ENCODE data around the gene SC5D.

SC5D gene

GRCh38 chr11:121329781-121330395 lies 37.3 kb downstream of the SC5D start:
- POLR2A ChIA-PET: no interaction called here
- Histone ChIP-seq H3K4me1 (ENCODE audit: control insufficient read depth, insufficient read depth, low read length) (no peaks in the 10 kb centered on the region), H3K4me3 (ENCODE audit: low read depth, low read length) (no peak overlapping the region), H3K27ac (ENCODE audit: extremely low read depth, low read depth, low read length) (no peak overlapping the region), H3K36me3 (ENCODE audit: control insufficient read depth in 2 of 2, insufficient read depth in 1 of 2, low read length in 2 of 2) (no peaks in the 10 kb centered on the region), H3K9me3 (ENCODE audit: control insufficient read depth, insufficient read depth, low read depth, low read length) (no peaks in the 10 kb centered on the region)
- CTCF ChIA-PET: no interaction called here
- TF ChIP-seq MZF1 (tag by site-specific recombination; IDR thresholded peaks at IDR 0.05; ENCODE audit: borderline replicate concordance) (no peak), ZNF791 (tag by site-specific recombination; IDR thresholded peaks at IDR 0.05) (no peak), ZNF138 (tag by site-specific recombination; IDR thresholded peaks at IDR 0.05; ENCODE audit: borderline replicate concordance) (no peak), ZNF266 (tag by site-specific recombination; IDR thresholded peaks at IDR 0.05; ENCODE audit: low read depth) (no peak), ZBTB6 (tag by site-specific recombination; IDR thresholded peaks at IDR 0.05) (no peak), ZBTB1 (tag by site-specific recombination; IDR thresholded peaks at IDR 0.05) (no peak), WT1 (tag by site-specific recombination; IDR thresholded peaks at IDR 0.05) (no peak), ZNF354C (tag by site-specific recombination; IDR thresholded peaks at IDR 0.05; ENCODE audit: borderline replicate concordance, low read depth) (no peak), ZNF645 (tag by site-specific recombination; IDR thresholded peaks at IDR 0.05) (no peak), ZBTB8A (tag by site-specific recombination; IDR thresholded peaks at IDR 0.05) (no peak), ZNF114 (tag by site-specific recombination; IDR thresholded peaks at IDR 0.05) (no peak), ZBTB20 (tag by site-specific recombination; IDR thresholded peaks at IDR 0.05) (no peak), ZNF48 (tag by site-specific recombination; IDR thresholded peaks at IDR 0.05) (no peak), IKZF3 (tag by site-specific recombination; IDR thresholded peaks at IDR 0.05) (no peak), ZEB2 (tag by site-specific recombination; IDR thresholded peaks at IDR 0.05) (no peak)

GRCh38 chr11:121330614-121331435 lies 38.3 kb downstream of the SC5D start:
- Histone ChIP-seq H3K4me3 (ENCODE audit: low read depth, low read length) (no peak overlapping the region), H3K4me1 (ENCODE audit: control insufficient read depth, insufficient read depth, low read length) (no peaks in the 10 kb centered on the region), H3K9me3 (ENCODE audit: control insufficient read depth, insufficient read depth, low read depth, low read length) (no peaks in the 10 kb centered on the region), H3K27ac (ENCODE audit: extremely low read depth, low read depth, low read length) (no peak overlapping the region), H3K36me3 (ENCODE audit: control insufficient read depth in 2 of 2, insufficient read depth in 1 of 2, low read length in 2 of 2) (no peaks in the 10 kb centered on the region)
- POLR2A ChIA-PET: interaction anchor here (0.7 kb wide), 1 partner anchor 78 kb away, joined by 3 read pairs; no protein-coding TSS in a partner anchor
- TF ChIP-seq ZNF513 (tag by site-specific recombination; IDR thresholded peaks at IDR 0.05): no peak
- no peak for TF ChIP-seq ZNF645 (tag by site-specific recombination; IDR thresholded peaks at IDR 0.05)
- TF ChIP-seq ZNF175 (tag by site-specific recombination; IDR thresholded peaks at IDR 0.05): no peak
- no peak for TF ChIP-seq FEZF1 (tag by site-specific recombination; IDR thresholded peaks at IDR 0.05)
- TF ChIP-seq ZNF747 (tag by site-specific recombination; IDR thresholded peaks at IDR 0.05): no peak
- CTCF ChIA-PET: no interaction called here
